Spleen (tissue), 11 donors: ENCODE measurements around the gene KIF16B. TPM values are rescaled to one million over a fixed set of nuclear protein-coding genes. Genes with fewer than 3 reads are reported as not detected.

Experiments
- DNase-seq: peaks from one replicate; pipeline ENCODE4 v3.0.0-alpha.2; 2020
- H3K27ac ChIP-seq, 8 donors: fragments of 200-600 bp; sonication (generic) in 7 of 8; 1 replicate in 4 of 8; 2 replicates in 4 of 8; pipeline versions ENCODE4 v1.5.0 to v1.8.0; 2016 to 2021; ENCODE audit warnings: inconsistent platforms in 4 of 8, mild to moderate bottlenecking in 4 of 8, moderate library complexity in 1 of 8
- H3K27me3 ChIP-seq, 7 donors: fragments of 200-600 bp; sonication (generic) in 6 of 7; replicated peaks in 1 of 7; 1 replicate in 4 of 7; 2 replicates in 3 of 7; pipeline versions ENCODE4 v1.5.0 to v1.8.0; 2016 to 2021; ENCODE audit warnings: inconsistent platforms in 3 of 7, mild to moderate bottlenecking in 1 of 7
- H3K36me3 ChIP-seq, 6 donors: fragments of 200-600 bp; sonication (generic) in 5 of 6; 1 replicate in 4 of 6; 2 replicates in 2 of 6; pipeline versions ENCODE4 v1.5.0 to v1.8.0; 2016 to 2021; ENCODE audit warnings: inconsistent platforms in 2 of 6
- H3K4me1 ChIP-seq, 6 donors: fragments of 200-600 bp; sonication (generic) in 5 of 6; 1 replicate in 3 of 6; 2 replicates in 3 of 6; pipeline versions ENCODE4 v1.5.0 to v1.8.0; 2016 to 2021; ENCODE audit warnings: inconsistent platforms in 3 of 6
- H3K4me3 ChIP-seq, 8 donors: fragments of 200-600 bp; sonication (generic) in 7 of 8; 1 replicate in 4 of 8; 2 replicates in 4 of 8; pipeline versions ENCODE4 v1.5.0 to v1.8.0; 2016 to 2021; ENCODE audit warnings: inconsistent platforms in 4 of 8, mild to moderate bottlenecking in 4 of 8, moderate library complexity in 2 of 8
- H3K9me3 ChIP-seq, 8 donors: fragments of 200-600 bp; sonication (generic) in 7 of 8; 1 replicate in 4 of 8; 2 replicates in 4 of 8; pipeline versions ENCODE4 v1.5.0 to v1.8.0; 2016 to 2021; ENCODE audit warnings: inconsistent platforms in 4 of 8
- CTCF ChIP-seq, 11 experiments: fragments of 200-600 bp in 7 of 11; fragments of 450-650 bp in 4 of 11; sonication (generic) in 4 of 11; IDR thresholded peaks in 8 of 11; conservative IDR thresholded peaks in 3 of 11; 1 replicate in 7 of 11; 2 replicates in 4 of 11; pipeline versions ENCODE4 v1.4.0 to v1.8.0; 2016 to 2021; ENCODE audit warnings: antibody characterized with exemption in 11 of 11, inconsistent platforms in 4 of 11, mild to moderate bottlenecking in 1 of 11
- POLR2A ChIP-seq, 3 donors: fragments of 450-650 bp; IDR thresholded peaks; one replicate each; pipeline ENCODE4 v1.5.1; 2017; ENCODE audit warnings: antibody characterized with exemption in 3 of 3, mild to moderate bottlenecking in 1 of 3
- POLR2AphosphoS5 ChIP-seq, 3 donors: sonication (generic); formaldehyde crosslinking; IDR thresholded peaks; one replicate each; pipeline ENCODE4 v1.5.1; 2017; ENCODE audit warnings: antibody characterized with exemption in 3 of 3
- WGBS, 5 donors: extraction: QIAGEN DNeasy Blood & Tissue Kit in 3 of 5; methylation state at CpG; one replicate each; pipeline versions ENCODE4 v1.1.5 to v1.1.7; 2013 to 2018; 5-methylcytosine and 5-hydroxymethylcytosine counted together
- intact Hi-C: fragments of 100-400 bp; cut with DNase I; formaldehyde crosslinking; loops from one replicate; pipeline ENCODE4 v1.15.0; 2023; ENCODE audit warnings: low total_unique reads
- polyA plus RNA-seq, 3 donors: library from polyadenylated mRNA; stranded (reverse); fragments of 200-250 nt; gene quantifications; one replicate each; pipeline ENCODE4 v1.2.1, GENCODE V29; 2013
- total RNA-seq, 7 donors: library from RNA; depleted of rRNA in 3 of 7; stranded (reverse); fragments of >200 nt in 3 of 7; fragmentation: NEBNext Ultra II Directional in 4 of 7; extraction: Animal tissue kit (Norgen Biotek cat#: 25700) in 4 of 7; gene quantifications; one replicate each; pipeline versions ENCODE4 v1.1.0 to v1.2.1, GENCODE V29; 2016 to 2021
- donor health status: healthy with polysubstance abuse.
- donor health status: DM: no; HTN: no; CAD: no; lungs with moderate emphysema.
- donor health status: DM: no; HTN: no; CAD: no.
- donor health status: Bipolar disorder and iron deficiency.
- donor health status: healthy.
- donor health status: DM: no; HTN: no; CAD: no.
- donor health status: DM: yes; HTN: yes; CAD: no.

The KIF16B gene
- total and polyA plus RNA-seq, 10 donors, result 3.0 to 30.1 (median 21.2) TPM

- no peak for DNase-seq
- Histone ChIP-seq H3K27me3 (no peaks in the 10 kb centered on the region), H3K4me1 (no peaks in the 10 kb centered on the region), H3K36me3 (no peaks in the 10 kb centered on the region), H3K9me3 (peaks cover 0 to 17% (median 7%) of the 10 kb centered on the region in 8 donors), H3K4me3 (no peak overlapping the region), H3K27ac (no peak overlapping the region)
- intact Hi-C loops, result no loop called here
- WGBS, 5 donors, result 76 to 96% (median 90%) methylated on average over 1 of the region's 1 CpG
- no peak for TF ChIP-seq POLR2AphosphoS5 (IDR thresholded peaks at IDR 0.05)
- no peak for TF ChIP-seq CTCF (IDR thresholded peaks at IDR 0.05 in 8 of 11, conservative IDR thresholded peaks at IDR 0.05 in 3 of 11)
- no peak for TF ChIP-seq POLR2A (IDR thresholded peaks at IDR 0.05)
Observed at GRCh38 chr20:16619953-16620352, 46.7 kb upstream of the KIF16B start.

DNA sequence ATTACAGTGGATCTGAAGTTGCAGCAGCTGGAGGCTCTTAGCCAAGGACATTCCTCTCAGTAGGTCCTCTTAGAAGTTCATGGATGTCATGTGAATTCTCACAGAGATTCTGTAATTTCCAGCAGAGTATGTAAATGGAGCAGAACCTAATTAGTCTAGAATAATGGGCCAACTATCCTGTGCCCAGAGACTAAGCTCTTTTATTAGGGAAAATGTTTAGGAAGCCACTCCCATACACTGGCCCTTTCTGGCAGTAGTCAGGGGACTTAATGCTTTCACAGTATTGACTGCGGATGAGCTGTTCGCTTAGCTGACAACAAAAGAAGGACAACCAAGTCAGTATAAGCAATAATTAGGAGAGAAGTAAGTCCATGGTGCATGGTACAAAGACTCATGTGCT, 43.8 kb upstream of the KIF16B start:
- H3K27me3 ChIP-seq, result peaks cover 0 to 1% (median 0%) of the 10 kb centered on the region in 7 donors
- H3K4me1 ChIP-seq, result no peaks in the 10 kb centered on the region
- H3K27ac ChIP-seq, result no peak overlapping the region
- WGBS, 5 donors, result 93 to 100% (median 100%) methylated on average over 2 of the region's 2 CpGs
- DNase-seq, result no peak
- TF ChIP-seq POLR2A (IDR thresholded peaks at IDR 0.05) (no peak), CTCF (IDR thresholded peaks at IDR 0.05 in 8 of 11, conservative IDR thresholded peaks at IDR 0.05 in 3 of 11) (no peak), POLR2AphosphoS5 (IDR thresholded peaks at IDR 0.05) (no peak)
- intact Hi-C loops, result no loop called here
- H3K9me3 ChIP-seq, result peaks cover 0 to 17% (median 7%) of the 10 kb centered on the region in 8 donors
- H3K4me3 ChIP-seq, result no peak overlapping the region
- no peaks in the 10 kb centered on the region for H3K36me3 ChIP-seq

DNA sequence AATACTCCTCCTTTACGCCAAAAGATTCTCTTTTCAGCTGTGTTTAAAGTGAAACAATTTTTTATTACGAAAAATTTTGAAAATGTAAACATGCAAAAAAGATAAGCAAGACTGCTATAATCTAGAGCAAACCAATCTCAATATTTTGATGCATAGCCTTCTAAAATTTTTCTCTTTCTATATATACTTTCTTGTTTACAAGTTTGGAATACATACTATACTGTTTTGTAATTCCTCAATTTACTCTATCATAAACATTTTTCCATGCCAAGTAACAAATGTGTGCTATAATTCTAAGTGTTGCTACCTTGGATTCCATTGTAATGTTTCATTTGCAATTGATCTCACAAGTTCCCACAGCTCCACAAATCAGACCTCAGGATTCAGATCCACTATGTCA, 43.1 kb upstream of the KIF16B start:
- no peak overlapping the region for H3K27ac ChIP-seq
- no peak overlapping the region for H3K4me3 ChIP-seq
- peaks cover 0 to 5% (median 0%) of the 10 kb centered on the region in 7 donors for H3K27me3 ChIP-seq
- H3K9me3 ChIP-seq, result peaks cover 0 to 17% (median 7%) of the 10 kb centered on the region in 8 donors
- no peak for DNase-seq
- TF ChIP-seq POLR2A (IDR thresholded peaks at IDR 0.05) (no peak), POLR2AphosphoS5 (IDR thresholded peaks at IDR 0.05) (no peak), CTCF (IDR thresholded peaks at IDR 0.05 in 8 of 11, conservative IDR thresholded peaks at IDR 0.05 in 3 of 11) (no peak)
- H3K36me3 ChIP-seq, result no peaks in the 10 kb centered on the region
- intact Hi-C loops, result no loop called here
- WGBS, 5 donors, result 86 to 92% (median 90%) methylated on average over 2 of the region's 2 CpGs
- H3K4me1 ChIP-seq, result no peaks in the 10 kb centered on the region

- TF ChIP-seq POLR2AphosphoS5 (IDR thresholded peaks at IDR 0.05) (peak in 1 of 3 donors; percentile 61), POLR2A (IDR thresholded peaks at IDR 0.05) (no peak)
- Histone ChIP-seq H3K27me3 (peaks cover 0 to 5% (median 0%) of the 10 kb centered on the region in 7 donors), H3K4me1 (peaks cover 0 to 2% (median 0%) of the 10 kb centered on the region in 6 donors), H3K4me3 (no peak overlapping the region), H3K9me3 (peaks cover 0 to 17% (median 7%) of the 10 kb centered on the region in 8 donors), H3K27ac (peak overlapping the region in 2 of 8 donors; percentile 19 to 22), H3K36me3 (no peaks in the 10 kb centered on the region)
- WGBS, 5 donors, result 67 to 83% (median 70%) methylated on average over 7 of the region's 7 CpGs
- intact Hi-C loops, result no loop called here
- DNase-seq, result no peak
Observed at GRCh38 chr20:16615199-16615598, 42.0 kb upstream of the KIF16B start.
